Neural cell (in vitro differentiated cells): ENCODE measurements around the gene GRID2IP. TPM values are rescaled to one million over a fixed set of nuclear protein-coding genes. Genes with fewer than 3 reads are reported as not detected.

Source experiments
- H2AFZ ChIP-seq: fragments of 200-600, 300-800 bp; sonication (generic), shearing (Covaris generic); 2 replicates; pipeline ENCODE4 v1.6.0; 2014; ENCODE audit warnings: low read depth, mild to moderate bottlenecking, antibody characterized with exemption, low read length, moderate library complexity
- H3F3A ChIP-seq: fragments of 200-600 bp; shearing (Covaris generic); 2 replicates; pipeline ENCODE4 v1.6.1; 2016; ENCODE audit warnings: mild to moderate bottlenecking, moderate library complexity, mixed read lengths, antibody characterized with exemption, low read length; ENCODE audit not compliant: insufficient read depth, poor library complexity, severe bottlenecking
- H3K27ac ChIP-seq: fragments of 200-600, 300-800 bp; sonication (generic), shearing (Covaris generic); 2 replicates; pipeline ENCODE4 v1.5.1; 2014; ENCODE audit warnings: mild to moderate bottlenecking, low read length, moderate library complexity
- H3K27me3 ChIP-seq: fragments of 300-800, 200-600 bp; sonication (generic), shearing (Covaris generic); 2 replicates; pipeline ENCODE4 v1.6.0; 2014; ENCODE audit warnings: mild to moderate bottlenecking, low read depth, low read length, moderate library complexity; ENCODE audit not compliant: insufficient read depth
- H3K36me3 ChIP-seq: fragments of 300-800, 200-600 bp; sonication (generic), shearing (Covaris generic); 2 replicates; pipeline ENCODE4 v1.5.1; 2014; ENCODE audit warnings: mild to moderate bottlenecking, antibody characterized with exemption, low read length, moderate library complexity; ENCODE audit not compliant: insufficient read depth
- H3K4me2 ChIP-seq: fragments of 300-800, 200-600 bp; sonication (generic), shearing (Covaris generic); 2 replicates; pipeline ENCODE4 v1.6.0; 2014; ENCODE audit warnings: mild to moderate bottlenecking, low read length
- H3K4me3 ChIP-seq: fragments of 300-800, 200-600 bp; sonication (generic), shearing (Covaris generic); 2 replicates; pipeline ENCODE4 v1.5.1; 2014; ENCODE audit warnings: mild to moderate bottlenecking, low read length, moderate library complexity
- H3K79me2 ChIP-seq: fragments of 200-600 bp; shearing (Covaris generic); replicated peaks from 2 replicates; pipeline ENCODE4 v1.6.0; 2014; ENCODE audit warnings: mild to moderate bottlenecking, low read length, moderate library complexity; ENCODE audit not compliant: insufficient read depth
- H3K9ac ChIP-seq: fragments of 300-800, 200-600 bp; sonication (generic), shearing (Covaris generic); 2 replicates; pipeline ENCODE4 v1.6.1; 2016; ENCODE audit warnings: mild to moderate bottlenecking, low read length, mixed read lengths
- H3K9me2 ChIP-seq: fragments of 200-600 bp; shearing (Covaris generic); 2 replicates; pipeline ENCODE4 v1.6.1; 2016; ENCODE audit warnings: mild to moderate bottlenecking, low read length, mixed read lengths; ENCODE audit not compliant: insufficient read depth
- H3K9me3 ChIP-seq: fragments of 200-600, 300-800 bp; sonication (generic), shearing (Covaris generic); 2 replicates; pipeline ENCODE4 v1.6.1; 2016; ENCODE audit warnings: mild to moderate bottlenecking, mixed run types, low read length, moderate library complexity, mixed read lengths
- H4K20me1 ChIP-seq: fragments of 200-600 bp; shearing (Covaris generic); 2 replicates; pipeline ENCODE4 v1.6.1; 2016; ENCODE audit warnings: mild to moderate bottlenecking, mixed run types; ENCODE audit not compliant: insufficient read depth
- EP300 ChIP-seq: fragments of 450-650 bp; conservative IDR thresholded peaks from 2 replicates; pipeline ENCODE4 v1.6.1; 2014; ENCODE audit warnings: antibody characterized with exemption, mild to moderate bottlenecking, moderate library complexity; ENCODE audit not compliant: poor library complexity, severe bottlenecking
- EZH2 ChIP-seq: fragments of 200-600, 300-800 bp; shearing (Covaris generic), sonication (generic); IDR thresholded peaks from 2 replicates; pipeline ENCODE4 v1.6.1; 2014; ENCODE audit warnings: antibody characterized with exemption, low read length, borderline replicate concordance, mild to moderate bottlenecking; ENCODE audit not compliant: insufficient read depth, poor library complexity, severe bottlenecking
- MXI1 ChIP-seq: fragments of 450-650 bp; conservative IDR thresholded peaks from 2 replicates; pipeline ENCODE4 v1.6.1; 2014; ENCODE audit warnings: antibody characterized with exemption, mild to moderate bottlenecking; ENCODE audit not compliant: poor library complexity, severe bottlenecking
- POLR2AphosphoS5 ChIP-seq: IDR thresholded peaks from 2 replicates; pipeline ENCODE4 v1.6.1; 2012
- RAD21 ChIP-seq: fragments of 450-650 bp; conservative IDR thresholded peaks from 2 replicates; pipeline ENCODE4 v1.6.1; 2014; ENCODE audit warnings: antibody characterized with exemption, mild to moderate bottlenecking, moderate library complexity
- SMC3 ChIP-seq: fragments of 450-650 bp; conservative IDR thresholded peaks from 2 replicates; pipeline ENCODE4 v1.6.1; 2014; ENCODE audit warnings: antibody characterized with exemption, mild to moderate bottlenecking, moderate library complexity; ENCODE audit not compliant: poor library complexity
- TAF1 ChIP-seq: IDR thresholded peaks from 2 replicates; pipeline ENCODE4 v1.6.1; 2012; ENCODE audit warnings: low read depth
- polyA plus RNA-seq: library from polyadenylated mRNA; depleted of rRNA; stranded (reverse); fragments of >200 nt; gene quantifications from 2 replicates; pipeline ENCODE4 v1.2.3, GENCODE V29; 2014
- TF ChIP-seq, protein P1 (sequence below): IDR thresholded peaks from 2 replicates; pipeline ENCODE4 v1.6.1; 2012; ENCODE audit warnings: borderline replicate concordance
- TF ChIP-seq, protein P2 (sequence below): fragments of 450-650 bp; IDR thresholded peaks from 2 replicates; pipeline ENCODE4 v1.5.1; 2014; ENCODE audit warnings: antibody characterized with exemption, mild to moderate bottlenecking, moderate library complexity; ENCODE audit not compliant: poor library complexity, severe bottlenecking

GRID2IP gene
- polyA plus RNA-seq, 1 donor from 2014 or later, result 0.32 TPM

DNA sequence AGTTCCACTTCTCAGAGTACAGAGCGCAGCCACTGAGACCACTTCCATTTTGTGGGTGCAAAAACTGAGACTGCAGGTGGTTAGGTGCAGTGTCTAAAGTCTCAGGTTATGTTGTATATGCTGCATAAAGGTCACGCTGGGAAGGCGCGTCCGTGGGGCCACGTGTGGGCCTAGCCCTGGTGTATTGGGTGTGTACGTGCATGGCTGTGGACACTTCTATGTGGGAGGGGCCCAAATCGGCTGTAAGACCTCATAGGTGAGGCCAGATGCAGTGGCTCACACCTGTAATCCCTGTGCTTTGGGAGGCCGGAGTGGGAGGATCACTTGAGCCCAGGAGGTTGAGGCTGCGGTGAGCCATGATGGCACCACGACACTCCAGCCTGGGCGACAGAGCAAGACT is 37.7 kb downstream of the GRID2IP start:
- TF ChIP-seq, protein P1, sequence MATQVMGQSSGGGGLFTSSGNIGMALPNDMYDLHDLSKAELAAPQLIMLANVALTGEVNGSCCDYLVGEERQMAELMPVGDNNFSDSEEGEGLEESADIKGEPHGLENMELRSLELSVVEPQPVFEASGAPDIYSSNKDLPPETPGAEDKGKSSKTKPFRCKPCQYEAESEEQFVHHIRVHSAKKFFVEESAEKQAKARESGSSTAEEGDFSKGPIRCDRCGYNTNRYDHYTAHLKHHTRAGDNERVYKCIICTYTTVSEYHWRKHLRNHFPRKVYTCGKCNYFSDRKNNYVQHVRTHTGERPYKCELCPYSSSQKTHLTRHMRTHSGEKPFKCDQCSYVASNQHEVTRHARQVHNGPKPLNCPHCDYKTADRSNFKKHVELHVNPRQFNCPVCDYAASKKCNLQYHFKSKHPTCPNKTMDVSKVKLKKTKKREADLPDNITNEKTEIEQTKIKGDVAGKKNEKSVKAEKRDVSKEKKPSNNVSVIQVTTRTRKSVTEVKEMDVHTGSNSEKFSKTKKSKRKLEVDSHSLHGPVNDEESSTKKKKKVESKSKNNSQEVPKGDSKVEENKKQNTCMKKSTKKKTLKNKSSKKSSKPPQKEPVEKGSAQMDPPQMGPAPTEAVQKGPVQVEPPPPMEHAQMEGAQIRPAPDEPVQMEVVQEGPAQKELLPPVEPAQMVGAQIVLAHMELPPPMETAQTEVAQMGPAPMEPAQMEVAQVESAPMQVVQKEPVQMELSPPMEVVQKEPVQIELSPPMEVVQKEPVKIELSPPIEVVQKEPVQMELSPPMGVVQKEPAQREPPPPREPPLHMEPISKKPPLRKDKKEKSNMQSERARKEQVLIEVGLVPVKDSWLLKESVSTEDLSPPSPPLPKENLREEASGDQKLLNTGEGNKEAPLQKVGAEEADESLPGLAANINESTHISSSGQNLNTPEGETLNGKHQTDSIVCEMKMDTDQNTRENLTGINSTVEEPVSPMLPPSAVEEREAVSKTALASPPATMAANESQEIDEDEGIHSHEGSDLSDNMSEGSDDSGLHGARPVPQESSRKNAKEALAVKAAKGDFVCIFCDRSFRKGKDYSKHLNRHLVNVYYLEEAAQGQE, result no peak
- TF ChIP-seq RAD21, result no peak
- TF ChIP-seq TAF1, result no peak
- no peak for TF ChIP-seq SMC3
- TF ChIP-seq EP300, result no peak
- TF ChIP-seq, protein P2, sequence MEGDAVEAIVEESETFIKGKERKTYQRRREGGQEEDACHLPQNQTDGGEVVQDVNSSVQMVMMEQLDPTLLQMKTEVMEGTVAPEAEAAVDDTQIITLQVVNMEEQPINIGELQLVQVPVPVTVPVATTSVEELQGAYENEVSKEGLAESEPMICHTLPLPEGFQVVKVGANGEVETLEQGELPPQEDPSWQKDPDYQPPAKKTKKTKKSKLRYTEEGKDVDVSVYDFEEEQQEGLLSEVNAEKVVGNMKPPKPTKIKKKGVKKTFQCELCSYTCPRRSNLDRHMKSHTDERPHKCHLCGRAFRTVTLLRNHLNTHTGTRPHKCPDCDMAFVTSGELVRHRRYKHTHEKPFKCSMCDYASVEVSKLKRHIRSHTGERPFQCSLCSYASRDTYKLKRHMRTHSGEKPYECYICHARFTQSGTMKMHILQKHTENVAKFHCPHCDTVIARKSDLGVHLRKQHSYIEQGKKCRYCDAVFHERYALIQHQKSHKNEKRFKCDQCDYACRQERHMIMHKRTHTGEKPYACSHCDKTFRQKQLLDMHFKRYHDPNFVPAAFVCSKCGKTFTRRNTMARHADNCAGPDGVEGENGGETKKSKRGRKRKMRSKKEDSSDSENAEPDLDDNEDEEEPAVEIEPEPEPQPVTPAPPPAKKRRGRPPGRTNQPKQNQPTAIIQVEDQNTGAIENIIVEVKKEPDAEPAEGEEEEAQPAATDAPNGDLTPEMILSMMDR, result no peak
- no peak for TF ChIP-seq EZH2
- no peak for TF ChIP-seq POLR2AphosphoS5
- no peak for TF ChIP-seq MXI1
- Histone ChIP-seq H3F3A (no peaks in the 10 kb centered on the region), H3K27me3 (no peaks in the 10 kb centered on the region), H3K9me2 (no peaks in the 10 kb centered on the region), H3K4me2 (no peak overlapping the region), H4K20me1 (no peaks in the 10 kb centered on the region), H3K4me3 (no peak overlapping the region), H3K9me3 (no peaks in the 10 kb centered on the region), H3K9ac (no peak overlapping the region), H3K79me2 (no peaks in the 10 kb centered on the region), H3K36me3 (no peaks in the 10 kb centered on the region), H2AFZ (no peak overlapping the region), H3K27ac (no peak overlapping the region)

- Histone ChIP-seq H3K9me3 (no peaks in the 10 kb centered on the region), H3K79me2 (no peaks in the 10 kb centered on the region)
- no peak for TF ChIP-seq RAD21
- TF ChIP-seq, protein P2, result no peak
Measured at GRCh38 chr7:6512892-6513291, 38.4 kb downstream of the GRID2IP start.

More at GRCh38 chr7:6512892-6513291, 38.4 kb downstream of the GRID2IP start:
- Histone ChIP-seq H3K9me2 (no peaks in the 10 kb centered on the region), H3K4me2 (no peak overlapping the region), H3K4me3 (no peak overlapping the region), H3K9ac (no peak overlapping the region), H3K36me3 (no peaks in the 10 kb centered on the region), H3K27ac (no peak overlapping the region), H3K27me3 (no peaks in the 10 kb centered on the region), H3F3A (no peaks in the 10 kb centered on the region), H4K20me1 (no peaks in the 10 kb centered on the region), H2AFZ (no peak overlapping the region)
